K562 (cell line): Measurements from ENCODE around the gene MED29. TPM values are rescaled to one million over a fixed set of nuclear protein-coding genes. Genes with fewer than 3 reads are reported as not detected.

Experiments
- ATF1 ChIP-seq, 2 experiments: fragments of 450-650 bp in 1 of 2; IDR thresholded peaks; 2 replicates each; pipeline ENCODE4 v1.6.1; 2016; ENCODE audit warnings: missing compliant biosample characterization in 1 of 2, missing genetic modification characterization in 1 of 2
- C11orf30 ChIP-seq: fragments of 450-650 bp; IDR thresholded peaks from 2 replicates; pipeline ENCODE4 v1.6.1; 2016; ENCODE audit warnings: low read depth, mild to moderate bottlenecking
- CBFA2T2 ChIP-seq: fragments of 450-650 bp; conservative IDR thresholded peaks from 2 replicates; pipeline ENCODE4 v1.6.1; 2017; ENCODE audit warnings: mild to moderate bottlenecking
- ETV5 ChIP-seq: sonication (generic); formaldehyde crosslinking; IDR thresholded peaks from 2 replicates; pipeline ENCODE4 v1.4.0; 2020; ENCODE audit warnings: low read depth, mild to moderate bottlenecking, missing genetic modification reagents
- ID3 ChIP-seq, 2 experiments: fragments of 250-450 bp in 1 of 2; fragments of 450-650 bp in 1 of 2; sonication (Bioruptor Pico) in 1 of 2; IDR thresholded peaks; 2 replicates each; pipeline versions ENCODE4 v1.6.1 to v1.8.0; 2016 to 2021; ENCODE audit warnings: mild to moderate bottlenecking in 2 of 2, moderate library complexity in 2 of 2, missing compliant biosample characterization in 1 of 2, missing genetic modification characterization in 1 of 2
- KLF6 ChIP-seq: fragments of 250-450 bp; sonication (Bioruptor Pico); IDR thresholded peaks from 2 replicates; pipeline ENCODE4 v1.4.0; 2020; ENCODE audit warnings: mild to moderate bottlenecking, moderate library complexity, borderline replicate concordance
- NCOA1 ChIP-seq: fragments of 450-650 bp; IDR thresholded peaks from 2 replicates; pipeline ENCODE4 v1.6.1; 2016; ENCODE audit warnings: low read depth
- NCOR1 ChIP-seq: fragments of 450-650 bp; IDR thresholded peaks from 2 replicates; pipeline ENCODE4 v1.6.1; 2016; ENCODE audit warnings: mild to moderate bottlenecking, moderate library complexity
- TCF15 ChIP-seq: fragments of 250-450 bp; sonication (Bioruptor Pico); IDR thresholded peaks from 2 replicates; pipeline ENCODE4 v1.8.0; 2022; ENCODE audit warnings: moderate library complexity, mild to moderate bottlenecking, inconsistent platforms
- ZBTB11 ChIP-seq, 3 experiments: fragments of 200-800 bp in 1 of 3; fragments of 250-450 bp in 1 of 3; fragments of 450-650 bp in 1 of 3; sonication (Bioruptor Pico) in 1 of 3; sonication (Bioruptor generic) in 1 of 3; formaldehyde crosslinking in 1 of 3; IDR thresholded peaks; 2 replicates each; pipeline versions ENCODE4 v1.6.1 to v1.8.0; 2016 to 2022; ENCODE audit warnings: mild to moderate bottlenecking in 2 of 3, missing genetic modification characterization in 2 of 3, missing compliant biosample characterization in 1 of 3, moderate library complexity in 1 of 3
- ZFP36 ChIP-seq: fragments of 150-350 bp; IDR thresholded peaks from 2 replicates; pipeline ENCODE4 v1.6.1; 2018; ENCODE audit warnings: low read length, low read depth; ENCODE audit not compliant: partially characterized antibody
- ZNF431 ChIP-seq: sonication (generic); formaldehyde crosslinking; IDR thresholded peaks from 2 replicates; pipeline ENCODE4 v1.8.0; 2022; ENCODE audit warnings: mild to moderate bottlenecking, missing genetic modification reagents
- ZNF644 ChIP-seq: fragments of 200-800 bp; sonication (Bioruptor generic); IDR thresholded peaks from 2 replicates; pipeline ENCODE4 v1.6.1; 2016; ENCODE audit warnings: low read depth, missing genetic modification characterization, missing compliant biosample characterization
- ZNF79 ChIP-seq: fragments of 250-450 bp; sonication (Bioruptor Pico); IDR thresholded peaks from 2 replicates; pipeline ENCODE4 v1.4.0; 2020; ENCODE audit warnings: low read depth, mild to moderate bottlenecking, moderate library complexity
- polyA plus RNA-seq, 8 experiments: library from polyadenylated mRNA; depleted of rRNA in 4 of 8; stranded (reverse) in 5 of 8; unstranded in 3 of 8; fragments of >200 nt; fragmentation: Nextera tagmentation in 2 of 8; fragmentation: Illumina TruSeq in 1 of 8; extraction: Ambion mirVana in 2 of 8; extraction: Trizol in 1 of 8; gene quantifications; 2 replicates each; pipeline versions ENCODE4 v1.2.1 to v1.2.3, GENCODE V29; 2011 to 2014; ENCODE audit warnings: inconsistent platforms in 1 of 8, missing spikeins in 1 of 8
- total RNA-seq, 7 experiments: library from RNA; depleted of rRNA in 6 of 7; stranded (reverse); fragments of >200 nt in 6 of 7; fragmentation: Illumina TruSeq in 2 of 7; extraction: Trizol in 2 of 7; gene quantifications; 2 replicates each; pipeline versions ENCODE4 v1.2.1 to v1.2.3, GENCODE V29; 2011 to 2021; ENCODE audit warnings: low replicate concordance in 1 of 7
- TF ChIP-seq, protein P1 (sequence below): conservative IDR thresholded peaks from 2 replicates; pipeline ENCODE4 v1.6.1; 2011; ENCODE audit warnings: low read depth, mild to moderate bottlenecking, low read length; ENCODE audit not compliant: control insufficient read depth
- TF ChIP-seq, protein P2 (sequence below): fragments of 450-650 bp; IDR thresholded peaks from 2 replicates; pipeline ENCODE4 v1.6.1; 2016
- TF ChIP-seq, protein P3 (sequence below), 2 experiments: fragments of 450-650 bp in 1 of 2; sonication (generic) in 1 of 2; formaldehyde crosslinking in 1 of 2; IDR thresholded peaks in 1 of 2; conservative IDR thresholded peaks in 1 of 2; 2 replicates each; pipeline versions ENCODE4 v1.6.1 to v1.8.1; 2016 to 2023; ENCODE audit warnings: mild to moderate bottlenecking in 2 of 2, moderate library complexity in 2 of 2, inconsistent platforms in 1 of 2, missing genetic modification reagents in 1 of 2

MED29 gene
- total and polyA plus RNA-seq, 9 of the 15 experiments (the other 6 are each of a cell fraction or from before 2014, with no cell fraction given) = 1.8 to 22.6 (median 12.4) TPM

GRCh38 chr19:39381910-39382611, 9.1 kb upstream of the MED29 start (continued):
- peak; percentile 94 for TF ChIP-seq CBFA2T2
- TF ChIP-seq ID3 (CRISPR knock-in tag; IDR thresholded peaks at IDR 0.05) = no peak
- peak; percentile 82 for TF ChIP-seq ID3 (tag; IDR thresholded peaks at IDR 0.05)
- 0 out of 2 replicates have a peak, but pooled peaks have one; percentile 57 for TF ChIP-seq ZNF644 (tag)
- peak; percentile 17 for TF ChIP-seq ZFP36
- no peak for TF ChIP-seq TCF15 (CRISPR knock-in tag)
- peak in 1 of 3 experiments; percentile 62; a peak in 2 of 6 replicates for TF ChIP-seq ZBTB11 (CRISPR knock-in tag; IDR thresholded peaks at IDR 0.05)
- no peak for TF ChIP-seq ATF1 (CRISPR knock-in tag; IDR thresholded peaks at IDR 0.05)
- TF ChIP-seq ATF1 (tag; IDR thresholded peaks at IDR 0.05) = peak; percentile 59
- TF ChIP-seq ZNF79 (CRISPR knock-in tag) = no peak
- TF ChIP-seq, protein P1, sequence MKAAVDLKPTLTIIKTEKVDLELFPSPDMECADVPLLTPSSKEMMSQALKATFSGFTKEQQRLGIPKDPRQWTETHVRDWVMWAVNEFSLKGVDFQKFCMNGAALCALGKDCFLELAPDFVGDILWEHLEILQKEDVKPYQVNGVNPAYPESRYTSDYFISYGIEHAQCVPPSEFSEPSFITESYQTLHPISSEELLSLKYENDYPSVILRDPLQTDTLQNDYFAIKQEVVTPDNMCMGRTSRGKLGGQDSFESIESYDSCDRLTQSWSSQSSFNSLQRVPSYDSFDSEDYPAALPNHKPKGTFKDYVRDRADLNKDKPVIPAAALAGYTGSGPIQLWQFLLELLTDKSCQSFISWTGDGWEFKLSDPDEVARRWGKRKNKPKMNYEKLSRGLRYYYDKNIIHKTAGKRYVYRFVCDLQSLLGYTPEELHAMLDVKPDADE = 0 out of 2 replicates have a peak, but pooled peaks have one; percentile 35
- 0 out of 2 replicates have a peak, but pooled peaks have one; percentile 17 for TF ChIP-seq ETV5 (CRISPR knock-in tag)
- peak; percentile 76 for TF ChIP-seq C11orf30
- 0 out of 2 replicates have a peak, but pooled peaks have one; percentile 36 for TF ChIP-seq NCOA1
- TF ChIP-seq ZNF431 = 0 out of 2 replicates have a peak, but pooled peaks have one; percentile 39
- peak; percentile 47; the same call in 1 of the 2 replicates for TF ChIP-seq KLF6 (CRISPR knock-in tag)
- TF ChIP-seq, protein P2, sequence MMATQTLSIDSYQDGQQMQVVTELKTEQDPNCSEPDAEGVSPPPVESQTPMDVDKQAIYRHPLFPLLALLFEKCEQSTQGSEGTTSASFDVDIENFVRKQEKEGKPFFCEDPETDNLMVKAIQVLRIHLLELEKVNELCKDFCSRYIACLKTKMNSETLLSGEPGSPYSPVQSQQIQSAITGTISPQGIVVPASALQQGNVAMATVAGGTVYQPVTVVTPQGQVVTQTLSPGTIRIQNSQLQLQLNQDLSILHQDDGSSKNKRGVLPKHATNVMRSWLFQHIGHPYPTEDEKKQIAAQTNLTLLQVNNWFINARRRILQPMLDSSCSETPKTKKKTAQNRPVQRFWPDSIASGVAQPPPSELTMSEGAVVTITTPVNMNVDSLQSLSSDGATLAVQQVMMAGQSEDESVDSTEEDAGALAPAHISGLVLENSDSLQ = peak; percentile 87
- TF ChIP-seq, protein P3, sequence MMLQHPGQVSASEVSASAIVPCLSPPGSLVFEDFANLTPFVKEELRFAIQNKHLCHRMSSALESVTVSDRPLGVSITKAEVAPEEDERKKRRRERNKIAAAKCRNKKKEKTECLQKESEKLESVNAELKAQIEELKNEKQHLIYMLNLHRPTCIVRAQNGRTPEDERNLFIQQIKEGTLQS (IDR thresholded peaks at IDR 0.05) = 0 out of 2 replicates have a peak, but pooled peaks have one; percentile 7
- TF ChIP-seq, protein P3 (CRISPR knock-in tag; conservative IDR thresholded peaks at IDR 0.05) = no peak
- peak; percentile 92 for TF ChIP-seq NCOR1
